GM12878 (cell line): ENCODE measurements around the gene CSF1.

ENCODE experiments used
- LARP7 ChIP-seq: fragments of 450-650 bp; IDR thresholded peaks from 2 replicates; pipeline ENCODE4 v1.6.1; 2017; ENCODE audit warnings: mild to moderate bottlenecking
- POLR2A ChIP-seq: IDR thresholded peaks from 2 replicates; pipeline ENCODE4 v1.6.1; 2011; ENCODE audit warnings: low read depth, mild to moderate bottlenecking, low read length
- RFX5 ChIP-seq: IDR thresholded peaks from 2 replicates; pipeline ENCODE4 v1.6.1; 2011; ENCODE audit warnings: low read depth, low read length, improper control_type of control experiment
- TF ChIP-seq, protein P1 (sequence below), 3 experiments: IDR thresholded peaks in 2 of 3; conservative IDR thresholded peaks in 1 of 3; 2 replicates each; pipeline ENCODE4 v1.5.1; 2011; ENCODE audit warnings: low read depth in 3 of 3, low read length in 3 of 3, mild to moderate bottlenecking in 3 of 3, control low read depth in 2 of 3, moderate library complexity in 2 of 3, inconsistent platforms in 1 of 3, mixed read lengths in 1 of 3; ENCODE audit not compliant: control insufficient read depth in 2 of 3, insufficient read depth in 1 of 3; ENCODE audit errors: extremely low read depth in 1 of 3

DNA sequence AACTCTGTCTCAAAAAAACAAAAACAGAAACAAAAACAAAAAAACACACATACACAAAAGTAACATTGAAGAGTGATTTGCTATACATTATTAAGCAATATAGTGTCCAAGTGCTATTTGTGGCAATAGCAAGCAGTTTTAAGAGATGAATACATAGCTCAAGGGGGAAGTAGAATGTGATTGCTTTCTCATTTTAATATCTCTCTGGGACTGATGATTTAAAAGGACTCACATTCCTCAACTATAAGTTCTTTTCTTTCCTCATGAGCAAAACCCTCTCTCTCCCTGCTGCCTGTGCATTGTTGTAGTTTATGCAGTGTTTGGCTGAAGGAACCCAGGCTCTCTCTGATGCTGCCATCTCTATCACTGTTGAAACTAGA, 47.0 kb upstream of the CSF1 start:
- TF ChIP-seq LARP7 (no peak), RFX5 (no peak), POLR2A (no peak)
- TF ChIP-seq, protein P1, sequence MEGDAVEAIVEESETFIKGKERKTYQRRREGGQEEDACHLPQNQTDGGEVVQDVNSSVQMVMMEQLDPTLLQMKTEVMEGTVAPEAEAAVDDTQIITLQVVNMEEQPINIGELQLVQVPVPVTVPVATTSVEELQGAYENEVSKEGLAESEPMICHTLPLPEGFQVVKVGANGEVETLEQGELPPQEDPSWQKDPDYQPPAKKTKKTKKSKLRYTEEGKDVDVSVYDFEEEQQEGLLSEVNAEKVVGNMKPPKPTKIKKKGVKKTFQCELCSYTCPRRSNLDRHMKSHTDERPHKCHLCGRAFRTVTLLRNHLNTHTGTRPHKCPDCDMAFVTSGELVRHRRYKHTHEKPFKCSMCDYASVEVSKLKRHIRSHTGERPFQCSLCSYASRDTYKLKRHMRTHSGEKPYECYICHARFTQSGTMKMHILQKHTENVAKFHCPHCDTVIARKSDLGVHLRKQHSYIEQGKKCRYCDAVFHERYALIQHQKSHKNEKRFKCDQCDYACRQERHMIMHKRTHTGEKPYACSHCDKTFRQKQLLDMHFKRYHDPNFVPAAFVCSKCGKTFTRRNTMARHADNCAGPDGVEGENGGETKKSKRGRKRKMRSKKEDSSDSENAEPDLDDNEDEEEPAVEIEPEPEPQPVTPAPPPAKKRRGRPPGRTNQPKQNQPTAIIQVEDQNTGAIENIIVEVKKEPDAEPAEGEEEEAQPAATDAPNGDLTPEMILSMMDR (IDR thresholded peaks at IDR 0.05 in 2 of 3, conservative IDR thresholded peaks at IDR 0.05 in 1 of 3; ENCODE audit: control insufficient read depth in 2 of 3, extremely low read depth in 1 of 3, insufficient read depth in 1 of 3, low read depth in 3 of 3, low read length in 3 of 3): no peak
